Esophagus mucosa (tissue), 1 donor: ENCODE data around the gene DCAF4. TPM values are rescaled to one million over a fixed set of nuclear protein-coding genes. Genes with fewer than 3 reads are reported as not detected.
A peak's percentile ranks its signal among the peaks of the same experiment; 100 is the strongest.
"Not testable (repeated sequence)": the region's sequence is repeated elsewhere in the genome, so short reads cannot be mapped to it uniquely, and the experiment has no call there.

Experiments used
- ATAC-seq: fragments of 200-7000 bp; cut with Tn5 transposase; one replicate; pipeline ENCODE4 v1.9.1; 2020
- total RNA-seq: library from RNA; stranded (reverse); gene quantifications from one replicate; pipeline ENCODE4 v1.2.4, GENCODE V29; 2023
- donor health status: DM: yes; HTN: yes; CAD: no.

DCAF4 gene
- total RNA-seq, 1 donor from 2014 or later: 9.6 TPM

DNA sequence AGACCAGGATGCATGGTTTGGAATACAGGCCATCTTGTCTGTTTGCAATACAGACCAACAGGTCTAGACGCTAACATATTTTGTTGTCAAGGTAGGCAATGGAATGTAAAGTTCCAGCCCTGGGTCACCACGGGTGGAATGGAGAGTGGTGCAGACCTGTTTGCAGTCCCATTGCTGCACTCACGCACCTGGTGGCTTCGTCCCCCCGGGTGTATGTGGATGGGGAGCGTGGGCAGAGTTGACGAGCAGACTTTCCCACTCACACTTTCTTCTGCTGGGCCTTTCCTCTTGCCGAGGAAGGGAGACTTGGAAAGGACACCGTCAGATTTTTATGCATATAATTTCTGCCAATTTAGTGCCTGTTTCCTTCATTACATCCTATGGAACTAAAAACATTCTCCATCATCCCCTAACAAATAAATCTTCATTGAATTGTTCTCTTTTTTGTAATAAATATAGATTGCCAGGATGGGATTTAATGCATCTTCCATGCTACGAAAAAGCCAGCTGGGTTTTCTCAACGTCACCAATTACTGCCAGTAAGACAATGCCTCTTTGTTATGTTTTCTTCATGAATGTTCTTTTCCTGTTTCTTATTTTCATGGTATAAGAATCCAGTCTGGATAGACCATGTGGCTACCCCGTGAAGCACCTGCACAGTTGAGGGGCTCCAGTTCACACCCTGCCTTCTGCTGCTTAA lies 15.2 kb downstream of the DCAF4 start:
- ATAC-seq: no peak

DNA sequence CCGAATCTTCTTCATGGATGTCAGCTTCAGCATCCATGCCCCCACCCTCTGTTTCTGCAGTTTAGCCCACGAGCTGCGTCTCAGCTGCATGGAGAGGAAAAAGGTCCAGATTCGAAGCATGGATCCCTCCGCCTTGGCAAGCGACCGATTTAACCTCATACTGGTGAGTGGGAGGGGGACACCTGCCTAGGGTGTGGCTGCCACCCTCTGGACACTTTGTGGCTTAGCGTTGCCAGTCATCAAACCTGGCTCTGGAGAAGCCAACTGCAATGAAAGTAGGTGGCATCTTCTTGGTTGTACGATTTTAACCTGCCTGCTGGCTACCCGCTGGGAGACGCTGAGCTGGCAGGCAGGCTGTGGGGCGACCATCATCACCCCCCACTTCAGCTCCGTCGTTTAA lies 16.7 kb downstream of the DCAF4 start:
- ATAC-seq: no peak

DNA sequence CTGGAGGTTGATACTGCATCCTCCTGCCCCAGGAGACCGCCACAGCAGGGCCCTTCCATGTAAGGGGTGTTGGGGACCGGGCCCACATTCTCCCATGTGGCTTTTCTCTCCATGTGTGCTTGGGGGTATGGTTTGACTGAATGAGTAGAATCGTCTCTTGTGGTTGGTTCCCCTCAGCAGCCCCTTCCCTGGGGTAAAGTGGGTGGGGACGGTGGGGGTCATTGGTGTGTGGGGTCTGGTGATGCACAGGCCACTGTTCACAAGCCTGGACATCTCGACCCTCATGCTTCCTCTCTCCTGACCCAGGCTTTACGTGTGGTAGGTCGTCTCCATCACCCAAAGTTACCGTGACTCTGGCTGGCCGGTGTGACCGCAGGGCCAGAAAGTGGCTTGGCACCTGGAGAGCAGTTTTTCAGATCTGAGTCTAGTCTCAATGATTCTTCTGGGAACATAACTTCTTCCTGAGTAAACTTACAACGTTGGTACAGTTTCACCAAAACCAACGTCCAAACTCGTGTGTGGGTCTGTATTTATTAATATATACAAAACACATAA lies 17.7 kb downstream of the DCAF4 start:
- no peak for ATAC-seq

DNA sequence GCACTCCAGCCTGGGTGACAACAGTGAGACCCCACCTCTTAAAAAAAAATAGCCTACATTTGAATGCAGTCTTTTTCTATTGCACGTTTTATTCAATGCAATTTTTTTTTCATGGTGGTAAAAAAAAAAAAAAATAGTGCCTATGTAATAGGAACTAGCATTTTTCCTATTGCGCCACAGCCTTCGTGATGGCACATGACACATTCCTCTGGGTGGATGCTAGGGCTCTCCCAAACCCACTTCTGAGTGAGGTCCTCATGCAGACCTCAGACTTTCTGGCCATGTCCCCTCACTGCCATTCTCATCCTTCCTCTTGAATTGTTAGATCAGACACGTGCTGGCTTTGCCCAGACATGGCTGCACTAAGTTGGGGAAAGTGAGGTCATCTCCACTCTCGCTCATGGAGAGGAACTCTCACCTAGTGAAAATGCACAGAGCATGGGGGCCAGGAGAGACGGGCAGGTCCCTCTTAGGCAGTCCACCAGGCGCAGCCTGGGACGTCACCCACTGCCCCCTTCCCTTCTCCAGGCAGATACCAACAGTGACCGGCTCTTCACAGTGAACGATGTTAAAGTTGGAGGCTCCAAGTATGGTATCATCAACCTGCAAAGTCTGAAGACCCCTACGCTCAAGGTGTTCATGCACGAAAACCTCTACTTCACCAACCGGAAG lies 19.2 kb downstream of the DCAF4 start:
- no peak for ATAC-seq

DNA sequence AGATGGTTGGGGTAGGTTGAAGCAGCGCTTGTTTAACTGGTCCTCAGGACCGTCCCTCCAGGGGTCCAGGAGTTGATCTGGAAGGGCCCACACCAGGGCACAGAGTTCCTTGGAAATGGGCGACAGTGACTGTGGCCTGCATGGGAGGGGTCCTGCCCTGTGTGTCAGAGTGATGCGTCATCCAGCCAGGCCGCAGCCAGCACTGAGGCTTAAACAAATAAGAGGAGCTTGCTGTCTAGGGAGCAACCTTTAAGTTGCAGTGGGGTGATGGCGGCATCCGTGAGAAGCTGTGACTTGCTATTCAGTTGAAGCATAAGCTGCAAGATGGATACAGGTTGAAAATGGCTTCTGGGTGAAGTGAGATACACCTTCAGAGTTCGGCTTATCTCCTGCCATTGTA lies 20.2 kb downstream of the DCAF4 start:
- ATAC-seq: no peak

DNA sequence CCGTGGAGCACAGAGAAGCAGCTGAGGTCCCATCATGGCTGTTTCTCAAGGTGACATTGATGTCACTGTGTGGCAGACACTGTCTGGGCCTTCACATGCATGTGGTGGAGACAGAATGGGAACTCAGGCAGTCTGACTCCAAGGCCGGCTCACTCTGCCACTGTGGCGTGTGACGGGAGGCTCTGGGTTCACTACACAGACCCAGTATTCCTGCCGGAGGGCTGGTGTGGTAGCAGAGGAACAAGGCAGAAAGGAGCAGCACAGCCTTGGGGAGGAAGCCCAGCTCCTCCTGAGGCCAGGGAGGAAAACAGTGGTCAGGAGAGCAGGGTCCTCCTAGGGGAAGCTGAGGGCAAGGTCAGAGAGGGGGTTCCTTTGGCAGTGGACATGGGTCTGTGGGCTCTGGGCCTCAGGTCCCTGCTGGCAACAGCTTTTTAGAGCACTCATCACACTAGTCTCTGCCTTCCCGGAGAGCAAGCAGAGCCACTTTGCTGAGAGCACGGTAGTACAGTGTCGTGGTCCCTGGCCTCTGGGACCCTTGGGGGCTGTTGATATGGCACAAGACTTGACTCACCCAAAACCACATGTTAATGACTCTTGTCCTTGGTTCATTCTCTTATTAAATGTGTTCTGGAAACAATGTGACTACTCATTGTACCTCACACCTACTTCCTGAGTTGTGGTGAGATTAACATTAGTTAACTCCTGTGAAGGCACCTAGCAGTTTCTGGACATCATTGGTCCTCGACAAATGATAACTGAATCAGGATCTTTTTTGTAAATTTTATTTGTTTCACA lies 21.3 kb downstream of the DCAF4 start:
- ATAC-seq: peak; percentile 9

DNA sequence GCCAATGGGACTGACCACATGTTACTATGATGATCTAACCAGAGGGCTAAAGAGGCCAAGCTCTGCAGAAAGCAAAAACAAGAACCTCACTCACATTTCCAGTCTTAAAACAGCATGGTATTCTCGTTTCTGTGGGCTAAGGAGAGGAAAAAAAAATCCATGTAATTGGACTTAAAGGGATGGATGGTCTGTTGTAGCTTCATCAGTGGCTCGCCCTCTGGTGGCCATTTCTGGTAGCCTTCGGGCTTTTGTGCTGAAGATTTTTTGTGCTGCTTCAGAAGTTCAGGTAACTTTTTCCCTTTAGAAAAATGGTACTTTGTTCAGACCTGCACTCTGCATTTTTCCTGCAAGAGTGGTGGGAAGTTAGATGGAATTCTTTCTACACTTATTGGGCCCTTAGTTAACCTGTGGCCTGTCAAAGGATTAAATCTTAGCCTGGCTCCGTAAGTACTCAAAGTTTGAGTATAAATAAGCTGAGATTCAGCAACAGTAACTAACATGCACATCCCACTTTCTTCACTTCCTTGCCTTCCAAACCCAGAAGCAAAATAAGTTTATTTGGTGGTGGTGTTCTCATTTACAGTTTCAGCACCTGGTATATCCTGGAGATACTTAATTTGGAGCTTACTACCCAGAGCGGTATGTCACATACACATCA lies 22.3 kb downstream of the DCAF4 start:
- ATAC-seq: no peak

DNA sequence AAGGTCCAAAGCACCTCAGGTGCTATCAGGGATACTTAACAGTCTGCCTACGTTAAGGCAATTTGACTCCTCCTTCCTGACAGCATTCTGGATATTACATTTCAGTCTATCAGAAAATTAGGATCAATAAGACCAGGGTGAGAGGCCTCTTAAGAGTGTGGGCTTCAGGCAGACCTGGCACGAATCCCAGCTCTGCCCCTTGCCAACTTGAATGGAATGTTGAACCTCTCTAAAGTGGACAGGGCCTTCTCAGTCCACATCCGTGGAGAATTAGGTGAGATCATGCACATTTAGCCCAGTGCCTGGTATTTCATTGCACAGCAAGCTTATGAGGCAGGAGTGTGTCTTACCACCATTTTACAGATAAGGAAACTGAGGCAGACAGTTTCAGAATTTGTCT lies 25.9 kb downstream of the DCAF4 start:
- no peak for ATAC-seq

DNA sequence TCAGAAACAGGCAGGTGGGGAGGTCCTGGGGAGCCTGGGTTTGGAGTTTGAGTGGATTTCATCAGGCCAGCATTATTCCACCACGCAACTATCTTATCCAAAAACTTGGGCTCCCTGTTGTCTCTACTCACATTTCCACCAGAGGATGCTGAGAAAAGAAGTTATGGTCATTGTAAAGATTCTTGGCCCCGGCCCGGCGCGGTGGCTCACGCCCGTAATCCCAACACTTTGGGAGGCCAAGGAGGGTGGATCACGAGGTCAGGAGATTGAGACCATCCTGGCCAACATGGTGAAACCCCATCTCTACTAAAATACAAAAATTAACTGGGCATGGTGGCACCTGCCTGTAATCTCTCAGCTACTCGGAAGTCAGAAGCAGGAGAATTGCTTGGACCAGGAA lies 30.5 kb downstream of the DCAF4 start:
- not testable (repeated sequence) for ATAC-seq

DNA sequence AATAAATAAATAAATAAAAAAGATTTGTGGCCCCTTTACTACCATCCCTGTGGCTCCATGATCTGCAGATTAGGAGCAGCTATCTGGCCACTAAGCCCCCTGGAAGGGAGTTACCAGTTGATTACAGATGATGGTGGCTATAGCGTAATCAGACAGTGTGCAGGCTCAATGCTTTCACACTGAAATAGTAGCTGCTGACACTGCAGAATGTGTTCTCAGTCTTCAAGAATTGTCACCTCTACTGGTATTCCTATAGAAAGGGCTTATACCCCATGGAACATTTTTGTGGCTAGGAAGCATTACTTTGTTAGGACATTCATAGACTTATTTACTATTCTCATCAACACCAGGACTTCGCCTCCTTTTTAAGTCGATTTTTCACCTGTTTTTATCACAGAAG lies 30.9 kb downstream of the DCAF4 start:
- no peak for ATAC-seq

DNA sequence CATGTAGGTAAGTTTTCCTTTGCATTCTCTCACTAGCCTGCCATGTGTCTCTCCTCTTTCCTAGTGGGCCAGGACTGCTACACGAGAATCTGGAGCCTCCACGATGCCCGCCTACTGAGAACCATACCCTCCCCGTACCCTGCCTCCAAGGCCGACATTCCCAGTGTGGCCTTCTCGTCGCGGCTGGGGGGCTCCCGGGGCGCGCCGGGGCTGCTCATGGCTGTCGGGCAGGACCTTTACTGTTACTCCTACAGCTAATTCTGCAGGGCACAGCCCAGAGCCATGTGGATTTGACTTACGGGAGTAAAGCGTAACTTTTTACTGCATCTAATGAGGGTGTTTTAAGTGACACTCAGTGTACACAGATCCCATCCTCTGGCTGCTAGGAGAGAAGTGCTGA lies 32.3 kb downstream of the DCAF4 start:
- ATAC-seq: no peak

DNA sequence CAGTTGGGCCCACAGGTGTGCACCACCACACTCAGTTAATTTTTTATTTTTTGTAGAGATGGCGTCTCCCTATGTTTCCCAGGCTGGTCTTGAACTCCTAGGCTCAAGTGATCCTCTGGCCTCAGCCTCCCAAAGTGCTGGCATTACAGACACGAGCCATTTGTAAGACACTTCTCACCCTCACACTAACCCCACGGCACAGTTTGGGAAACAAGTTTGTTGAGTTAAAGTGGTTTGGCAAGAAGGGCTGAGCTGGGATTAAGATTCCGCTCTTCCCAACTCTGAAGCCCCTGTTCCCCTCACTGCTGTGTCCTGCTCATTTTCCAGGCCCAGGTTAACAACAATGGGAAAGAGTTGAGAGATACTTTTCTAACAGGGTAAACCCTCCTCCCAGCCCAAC lies 34.8 kb downstream of the DCAF4 start:
- ATAC-seq: not testable (repeated sequence)

DNA sequence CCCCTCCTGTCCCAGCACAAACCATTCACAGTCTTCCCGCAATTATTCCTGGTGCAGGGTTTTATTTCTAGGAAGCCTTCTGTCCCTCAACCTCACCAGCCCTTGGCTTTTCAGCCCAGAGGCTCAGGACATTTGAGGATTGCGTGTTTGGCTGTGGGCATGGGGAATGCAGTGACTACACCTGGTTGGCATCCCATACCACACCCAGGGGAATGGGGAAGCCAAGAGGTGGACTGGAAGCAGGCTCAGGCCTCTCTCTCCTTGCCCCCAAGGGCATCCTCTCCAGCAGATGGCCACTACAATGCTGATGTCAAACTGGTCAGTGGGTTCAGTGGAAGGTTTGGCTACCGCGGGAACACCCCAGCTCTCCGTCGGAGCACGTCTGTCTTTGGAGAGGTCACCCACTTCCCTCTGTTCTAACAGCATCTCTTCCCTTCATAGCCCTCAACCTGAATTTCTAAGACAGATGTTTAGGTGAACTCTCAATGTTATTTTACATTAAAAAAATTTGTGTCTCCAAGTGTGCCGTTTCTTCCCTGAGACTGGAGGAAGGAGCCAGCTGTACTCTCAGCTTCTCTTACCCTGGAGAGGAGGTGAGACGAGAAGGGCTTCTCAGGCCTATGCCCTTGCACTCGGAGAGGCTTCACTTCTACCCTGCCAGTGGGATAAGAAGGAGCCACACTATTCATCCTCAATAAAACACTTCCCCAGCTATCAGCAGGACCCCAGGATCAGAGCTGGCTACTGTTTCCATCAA lies 35.5 kb downstream of the DCAF4 start:
- peak; percentile 50 for ATAC-seq

DNA sequence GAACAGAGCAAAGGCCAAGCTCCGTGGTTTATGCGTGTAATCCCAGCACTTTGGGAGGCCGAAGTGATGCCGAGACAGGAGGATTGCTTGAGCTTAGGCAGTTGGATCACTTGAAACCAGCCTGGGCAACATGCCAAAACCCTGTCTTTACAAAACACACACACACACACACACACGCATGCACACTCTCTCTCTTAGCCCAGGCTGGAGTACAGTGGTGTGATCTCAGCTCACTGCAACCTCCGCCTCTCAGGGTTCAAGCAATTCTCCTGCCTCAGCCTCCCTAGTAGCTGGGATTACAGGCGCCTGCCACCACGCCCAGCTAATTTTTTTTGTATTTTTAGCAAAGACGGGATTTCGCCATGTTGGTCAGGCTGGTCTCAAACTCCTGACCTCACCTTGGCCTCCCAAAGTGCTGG lies 36.1 kb downstream of the DCAF4 start:
- ATAC-seq: peak; percentile 21

DNA sequence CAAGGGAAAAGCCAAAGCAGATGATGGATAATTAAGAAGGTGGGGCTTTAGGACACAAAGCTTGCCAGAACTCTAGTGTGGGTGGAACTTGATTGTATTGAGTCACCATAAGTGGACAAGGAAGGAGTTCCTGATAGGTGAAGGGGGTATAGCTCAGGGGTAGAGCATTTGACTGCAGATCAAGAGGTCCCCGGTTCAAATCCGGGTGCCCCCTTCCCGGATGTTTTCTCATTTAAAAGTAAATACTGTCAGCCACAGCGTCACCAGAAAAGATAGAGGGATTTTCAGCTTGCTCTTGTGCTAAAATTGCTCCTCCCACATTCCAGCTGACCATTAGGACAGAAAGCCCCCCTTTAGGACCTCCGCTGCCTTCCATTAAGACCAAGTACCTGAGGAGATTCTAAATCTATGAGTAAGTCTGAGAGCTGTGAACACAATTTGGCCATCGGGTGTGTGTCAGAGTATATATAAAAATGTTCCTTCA lies 36.6 kb downstream of the DCAF4 start:
- peak; percentile 73 for ATAC-seq

DNA sequence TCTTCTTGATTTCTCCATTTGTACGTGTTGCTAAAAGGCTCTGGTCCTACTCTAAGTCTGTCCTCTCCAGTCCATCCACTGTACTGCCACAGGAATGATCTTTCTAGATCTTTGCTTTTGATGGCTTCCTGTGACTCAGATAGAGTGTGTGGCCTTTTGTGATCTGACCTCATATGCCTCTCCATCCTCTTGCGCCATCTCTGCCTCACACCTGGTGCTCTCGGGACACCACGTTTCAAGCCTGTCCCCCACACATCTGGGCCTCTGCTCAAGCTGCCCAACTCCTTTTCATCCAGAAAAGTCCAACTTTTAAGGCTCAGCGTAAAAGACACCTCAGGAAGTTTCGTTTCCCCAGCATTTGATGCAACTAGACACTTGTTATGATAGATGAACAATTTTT lies 39.0 kb downstream of the DCAF4 start:
- no peak for ATAC-seq

DNA sequence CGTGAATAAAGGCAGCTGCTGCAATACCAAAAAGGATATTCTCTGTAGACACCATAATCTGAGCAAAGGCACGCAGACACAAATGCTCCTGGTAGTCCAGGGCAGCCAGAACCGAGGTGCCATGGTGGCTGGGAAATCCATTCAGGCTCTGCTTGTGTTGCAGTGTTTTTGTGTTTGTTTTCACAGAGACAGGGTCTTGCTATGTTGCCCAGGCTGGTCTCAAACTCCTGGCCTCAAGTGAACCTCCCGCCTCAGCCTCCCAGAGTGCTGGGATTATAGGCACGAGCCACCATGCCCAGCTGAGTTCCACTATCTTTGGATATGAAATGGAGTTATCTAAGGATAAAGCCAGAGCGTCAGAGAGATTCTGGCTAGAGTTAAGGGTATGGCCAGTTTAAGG lies 39.8 kb downstream of the DCAF4 start:
- no peak for ATAC-seq

DNA sequence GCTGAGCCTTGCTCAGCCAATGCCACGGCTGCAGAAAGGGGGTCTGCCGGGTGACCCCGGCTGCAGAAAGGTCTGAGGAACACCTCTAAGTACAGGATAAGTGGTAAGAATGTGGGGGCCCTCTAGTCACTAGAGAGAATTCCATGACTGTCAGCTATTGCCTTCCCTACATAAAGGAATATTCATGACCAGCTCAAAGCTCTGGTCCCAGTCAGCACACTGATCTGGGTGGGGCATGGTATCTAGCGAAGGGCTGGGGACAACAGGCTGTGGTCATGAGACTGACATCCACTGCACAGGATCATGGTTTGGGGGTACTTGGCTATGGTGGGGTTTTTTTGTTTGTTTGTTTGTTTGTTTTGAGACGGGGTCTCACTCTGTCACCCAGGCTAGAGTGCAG lies 42.1 kb downstream of the DCAF4 start:
- ATAC-seq: no peak

DNA sequence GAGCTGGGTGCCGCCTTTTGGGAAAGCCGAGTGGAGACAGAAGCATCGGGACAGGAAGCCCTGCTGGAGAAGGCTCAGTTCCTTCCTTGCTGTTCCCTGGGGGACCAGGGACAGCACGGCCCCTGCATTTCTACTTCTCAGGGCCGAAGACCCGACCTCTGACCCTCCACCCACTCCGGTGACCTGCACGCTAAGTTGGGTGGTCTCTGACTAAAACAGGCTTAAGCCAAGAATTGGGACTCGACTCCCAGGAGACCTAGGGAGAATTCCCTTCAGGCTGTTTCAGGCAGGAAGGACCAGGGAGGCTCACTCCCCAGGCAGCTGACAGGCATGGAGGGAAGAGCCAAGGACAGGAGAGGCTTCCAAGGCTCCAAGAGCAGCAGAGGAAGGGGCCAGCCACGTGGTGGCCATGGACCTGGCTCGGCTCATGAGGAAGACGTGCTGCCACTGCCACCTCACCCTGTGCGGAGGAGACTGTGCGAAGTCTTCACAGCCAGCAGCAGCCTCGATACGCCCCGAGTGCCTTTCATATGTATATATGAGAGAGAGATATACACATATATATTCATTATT lies 43.9 kb downstream of the DCAF4 start:
- no peak for ATAC-seq

DNA sequence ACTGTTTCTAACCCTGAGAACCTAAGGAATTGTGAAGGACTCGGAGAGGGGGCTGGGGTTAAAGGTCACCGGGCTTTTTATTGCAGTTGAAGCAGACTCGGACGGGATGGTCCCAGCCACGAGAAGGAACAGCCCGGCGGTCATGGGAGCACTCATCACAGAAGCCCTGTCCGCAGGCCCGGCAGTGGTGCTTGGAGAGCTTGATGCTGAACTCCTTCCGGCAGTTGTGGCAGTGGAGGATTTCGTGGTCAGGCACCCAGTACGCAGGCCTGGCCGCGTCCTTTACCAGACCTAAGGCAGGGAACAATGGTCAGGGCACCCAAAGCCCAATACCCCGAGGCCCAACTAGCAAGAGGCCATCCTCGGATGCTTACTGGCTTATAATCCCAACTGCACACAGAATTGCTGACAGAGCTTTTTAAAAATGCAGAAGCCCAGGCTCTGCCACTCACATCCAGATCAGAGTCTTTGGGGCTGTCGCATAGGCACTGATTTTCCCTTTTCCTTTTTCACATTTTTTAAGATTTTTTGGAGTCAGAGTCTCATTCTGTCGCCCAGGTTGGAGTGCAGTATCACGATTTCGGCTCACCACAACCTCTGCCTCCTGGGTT lies 44.7 kb downstream of the DCAF4 start:
- ATAC-seq: peak; percentile 9

DNA sequence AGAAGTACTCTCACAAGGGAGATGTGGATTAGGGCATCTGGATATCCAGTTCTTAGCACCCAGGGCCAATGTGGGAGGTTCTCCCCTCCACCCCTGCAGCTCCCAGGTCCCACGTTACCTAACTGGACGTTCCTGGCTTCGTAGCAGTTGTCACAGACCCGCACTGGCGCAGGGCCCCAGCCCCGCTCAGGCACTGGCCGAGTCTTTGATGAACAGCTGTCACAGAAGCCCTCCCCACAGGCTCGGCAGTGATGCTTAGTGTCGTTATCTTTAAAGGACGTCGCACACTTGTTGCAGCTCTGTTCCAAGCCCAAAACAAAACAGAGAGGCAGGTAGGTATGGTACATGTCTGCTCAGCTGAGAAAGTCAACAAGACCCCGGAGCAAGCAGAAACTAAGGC lies 48.4 kb downstream of the DCAF4 start:
- no peak for ATAC-seq
